ENCODE measurements around the gene PDGFRB. TPM values are rescaled to one million over a fixed set of nuclear protein-coding genes. Genes with fewer than 3 reads are reported as not detected.

PDGFRB gene
- total RNA-seq, 1 experiment from 2014 or later: not detected

DNA sequence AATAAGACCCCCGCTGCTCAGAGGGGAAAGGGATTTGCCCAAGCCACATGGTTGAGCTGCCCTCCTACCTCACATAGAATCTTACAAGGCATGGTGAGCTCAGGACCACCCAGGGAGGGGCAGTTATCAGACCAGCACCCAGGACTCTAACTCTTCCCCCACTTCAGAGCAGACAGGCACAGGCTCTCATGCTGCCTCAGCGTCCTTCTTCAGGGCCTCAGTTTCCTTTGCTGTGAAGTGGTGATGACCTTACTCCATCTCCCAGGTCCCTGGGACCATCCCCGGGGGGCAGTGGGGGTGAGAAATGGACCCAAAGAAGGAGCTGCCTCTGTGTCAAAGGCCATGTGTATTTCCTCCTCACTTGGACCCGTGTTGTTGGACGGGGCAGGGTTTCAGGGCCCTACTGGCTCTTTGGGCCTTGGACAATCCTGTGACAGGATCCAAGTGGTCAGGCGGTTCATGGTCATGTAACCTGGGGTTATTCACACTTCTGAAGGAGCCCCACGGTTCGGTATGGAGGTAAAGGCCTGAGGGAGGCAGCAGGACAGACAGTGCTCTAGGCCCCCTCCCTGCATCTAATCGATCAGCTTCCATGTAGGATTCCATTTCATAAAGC, 37.6 kb downstream of the PDGFRB start:
- peaks cover 6% of the 10 kb centered on the region; the same call in 1 of the 2 replicates for H3F3A ChIP-seq (ENCODE audit: insufficient read depth, low read depth)
- peaks cover 14% of the 10 kb centered on the region for H3K4me1 ChIP-seq (replicated peaks; ENCODE audit: insufficient read depth)
- TF ChIP-seq, protein P1, sequence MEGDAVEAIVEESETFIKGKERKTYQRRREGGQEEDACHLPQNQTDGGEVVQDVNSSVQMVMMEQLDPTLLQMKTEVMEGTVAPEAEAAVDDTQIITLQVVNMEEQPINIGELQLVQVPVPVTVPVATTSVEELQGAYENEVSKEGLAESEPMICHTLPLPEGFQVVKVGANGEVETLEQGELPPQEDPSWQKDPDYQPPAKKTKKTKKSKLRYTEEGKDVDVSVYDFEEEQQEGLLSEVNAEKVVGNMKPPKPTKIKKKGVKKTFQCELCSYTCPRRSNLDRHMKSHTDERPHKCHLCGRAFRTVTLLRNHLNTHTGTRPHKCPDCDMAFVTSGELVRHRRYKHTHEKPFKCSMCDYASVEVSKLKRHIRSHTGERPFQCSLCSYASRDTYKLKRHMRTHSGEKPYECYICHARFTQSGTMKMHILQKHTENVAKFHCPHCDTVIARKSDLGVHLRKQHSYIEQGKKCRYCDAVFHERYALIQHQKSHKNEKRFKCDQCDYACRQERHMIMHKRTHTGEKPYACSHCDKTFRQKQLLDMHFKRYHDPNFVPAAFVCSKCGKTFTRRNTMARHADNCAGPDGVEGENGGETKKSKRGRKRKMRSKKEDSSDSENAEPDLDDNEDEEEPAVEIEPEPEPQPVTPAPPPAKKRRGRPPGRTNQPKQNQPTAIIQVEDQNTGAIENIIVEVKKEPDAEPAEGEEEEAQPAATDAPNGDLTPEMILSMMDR (conservative IDR thresholded peaks at IDR 0.05): no peak
- no peak for TF ChIP-seq EZH2 (IDR thresholded peaks at IDR 0.05; ENCODE audit: low read depth)
- no peaks in the 10 kb centered on the region for H3K27me3 ChIP-seq (ENCODE audit: insufficient read depth, low read depth)
- no peak overlapping the region for H3K4me2 ChIP-seq
- POLR2A ChIA-PET (ENCODE audit: unreplicated experiment): no interaction called here
- no peaks in the 10 kb centered on the region for H3K36me3 ChIP-seq (ENCODE audit: low read depth)
- CTCF ChIA-PET: no interaction called here
- H3K27ac ChIP-seq: no peak overlapping the region
- DNase-seq: no peak
- H3K9me3 ChIP-seq (ENCODE audit: insufficient read depth, low read depth): no peaks in the 10 kb centered on the region
- H3K9me2 ChIP-seq (ENCODE audit: insufficient read depth): no peaks in the 10 kb centered on the region
- intact Hi-C loops (cut with micrococcal nuclease; ENCODE audit: unreplicated experiment): loop anchor here (10.0 kb wide), 1 partner anchor 483 kb away; no protein-coding TSS in a partner anchor
- H3K4me3 ChIP-seq: no peak overlapping the region
- H3K79me2 ChIP-seq (ENCODE audit: low read depth): no peaks in the 10 kb centered on the region
- no TSS peak for BruUV-seq (replicated peaks)
- H2AFZ ChIP-seq: no peak overlapping the region
- no peaks in the 10 kb centered on the region for H4K20me1 ChIP-seq (ENCODE audit: insufficient read depth)

DNA sequence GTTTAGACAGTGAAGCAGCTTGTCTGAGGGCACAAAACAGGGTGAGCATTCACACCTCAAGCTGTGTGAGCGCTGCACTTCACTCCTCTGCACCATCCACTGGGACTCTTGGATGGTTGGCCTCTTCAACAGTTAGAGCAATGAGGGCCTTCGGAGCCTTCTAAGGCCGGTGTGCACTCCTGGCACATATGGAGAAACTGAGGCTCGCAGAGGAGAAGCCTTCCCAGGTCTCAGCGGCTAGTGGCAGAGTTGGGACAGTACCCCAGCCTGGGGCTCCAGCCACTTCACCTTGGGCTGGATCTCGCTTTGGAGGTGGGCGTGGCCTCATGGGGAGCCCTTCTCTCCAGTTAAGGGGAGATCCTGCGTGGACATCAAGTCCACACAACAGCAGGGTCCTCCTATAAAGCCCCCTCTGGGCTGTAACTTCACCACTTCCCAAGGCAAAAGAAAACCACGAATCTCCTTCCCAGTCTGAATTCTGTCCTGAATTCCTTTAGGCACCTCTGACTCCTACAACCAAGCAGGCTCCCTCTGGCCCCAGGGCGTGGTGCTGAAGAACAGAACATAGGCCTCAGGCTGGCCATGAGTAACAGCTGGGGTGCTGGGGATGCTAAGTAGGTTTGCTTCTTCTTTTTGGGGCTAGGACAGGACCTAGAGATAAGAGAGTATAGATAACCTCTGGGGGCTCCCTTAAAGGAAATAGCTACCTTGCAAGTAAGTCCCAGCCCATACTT, 38.8 kb downstream of the PDGFRB start:
- no peaks in the 10 kb centered on the region for H3K36me3 ChIP-seq (ENCODE audit: low read depth)
- no peaks in the 10 kb centered on the region for H4K20me1 ChIP-seq (ENCODE audit: insufficient read depth)
- H3K4me3 ChIP-seq: no peak overlapping the region
- POLR2A ChIA-PET (ENCODE audit: unreplicated experiment): no interaction called here
- CTCF ChIA-PET: no interaction called here
- peaks cover 18% of the 10 kb centered on the region for H3F3A ChIP-seq (ENCODE audit: insufficient read depth, low read depth)
- H3K27me3 ChIP-seq (ENCODE audit: insufficient read depth, low read depth): no peaks in the 10 kb centered on the region
- H3K9me3 ChIP-seq (ENCODE audit: insufficient read depth, low read depth): no peaks in the 10 kb centered on the region
- H2AFZ ChIP-seq: no peak overlapping the region
- BruUV-seq (replicated peaks): no TSS peak
- no peak overlapping the region for H3K27ac ChIP-seq
- peak in 1 of 2 experiments; percentile 36 for DNase-seq
- intact Hi-C loops (cut with micrococcal nuclease; ENCODE audit: unreplicated experiment): loop anchor here (10.0 kb wide), 1 partner anchor 482 kb away; no protein-coding TSS in a partner anchor
- no peaks in the 10 kb centered on the region for H3K79me2 ChIP-seq (ENCODE audit: low read depth)
- H3K9me2 ChIP-seq (ENCODE audit: insufficient read depth): no peaks in the 10 kb centered on the region
- no peak for TF ChIP-seq EZH2 (IDR thresholded peaks at IDR 0.05; ENCODE audit: low read depth)
- TF ChIP-seq, protein P1 (conservative IDR thresholded peaks at IDR 0.05): no peak
- peaks cover 21% of the 10 kb centered on the region for H3K4me1 ChIP-seq (replicated peaks; ENCODE audit: insufficient read depth)
- no peak overlapping the region for H3K4me2 ChIP-seq

DNA sequence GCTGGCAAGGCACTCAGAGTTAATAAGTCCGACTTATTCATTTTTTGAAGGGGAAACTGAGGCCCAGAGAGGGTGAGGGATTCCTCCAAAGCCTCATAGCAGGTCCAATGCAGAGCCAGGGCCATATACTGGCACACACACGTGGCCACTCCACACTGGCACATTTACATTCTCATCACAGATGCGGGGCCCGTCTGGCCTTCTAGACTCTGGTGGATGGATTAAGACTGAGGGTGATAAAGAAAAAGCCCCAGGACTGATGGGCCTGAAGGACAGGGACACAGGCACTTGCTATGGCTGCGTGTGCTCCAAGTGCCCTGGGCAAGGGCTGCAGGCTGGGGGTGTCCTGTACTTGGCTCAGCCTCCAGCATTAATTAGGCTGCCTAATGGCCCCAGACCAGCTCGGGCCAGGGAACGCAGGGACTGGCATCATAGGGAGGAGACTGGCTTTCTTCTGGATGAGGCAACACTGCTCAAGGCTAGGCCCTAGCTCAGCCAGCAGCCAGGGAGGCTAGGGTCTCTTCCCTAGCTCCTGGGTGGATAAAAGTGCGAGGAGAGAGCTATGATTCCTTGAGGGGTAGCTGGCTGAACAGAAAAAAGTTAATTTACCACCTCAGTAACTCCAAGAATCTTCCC, 40.8 kb downstream of the PDGFRB start:
- Histone ChIP-seq H3K9me3 (ENCODE audit: insufficient read depth, low read depth) (no peaks in the 10 kb centered on the region), H2AFZ (no peak overlapping the region), H3K36me3 (ENCODE audit: low read depth) (no peaks in the 10 kb centered on the region), H3K4me3 (no peak overlapping the region), H3K27ac (no peak overlapping the region), H3K27me3 (ENCODE audit: insufficient read depth, low read depth) (no peaks in the 10 kb centered on the region), H3K4me2 (no peak overlapping the region), H4K20me1 (ENCODE audit: insufficient read depth) (no peaks in the 10 kb centered on the region), H3K79me2 (ENCODE audit: low read depth) (no peaks in the 10 kb centered on the region), H3K4me1 (replicated peaks; ENCODE audit: insufficient read depth) (peaks cover 35% of the 10 kb centered on the region), H3K9me2 (ENCODE audit: insufficient read depth) (no peaks in the 10 kb centered on the region), H3F3A (ENCODE audit: insufficient read depth, low read depth) (peaks cover 24% of the 10 kb centered on the region)
- no peak for TF ChIP-seq EZH2 (IDR thresholded peaks at IDR 0.05; ENCODE audit: low read depth)
- TF ChIP-seq, protein P1 (conservative IDR thresholded peaks at IDR 0.05): no peak
- intact Hi-C loops (cut with micrococcal nuclease; ENCODE audit: unreplicated experiment): loop anchor here (5.0 to 10.0 kb wide), 2 partner anchors 63 to 480 kb away; no protein-coding TSS in a partner anchor
- BruUV-seq (replicated peaks): no TSS peak
- POLR2A ChIA-PET (ENCODE audit: unreplicated experiment): no interaction called here
- CTCF ChIA-PET: no interaction called here
- no peak for DNase-seq

Measured in PC-9 (cell line).